ENCODE measurements around the gene CCDC136.

DNA sequence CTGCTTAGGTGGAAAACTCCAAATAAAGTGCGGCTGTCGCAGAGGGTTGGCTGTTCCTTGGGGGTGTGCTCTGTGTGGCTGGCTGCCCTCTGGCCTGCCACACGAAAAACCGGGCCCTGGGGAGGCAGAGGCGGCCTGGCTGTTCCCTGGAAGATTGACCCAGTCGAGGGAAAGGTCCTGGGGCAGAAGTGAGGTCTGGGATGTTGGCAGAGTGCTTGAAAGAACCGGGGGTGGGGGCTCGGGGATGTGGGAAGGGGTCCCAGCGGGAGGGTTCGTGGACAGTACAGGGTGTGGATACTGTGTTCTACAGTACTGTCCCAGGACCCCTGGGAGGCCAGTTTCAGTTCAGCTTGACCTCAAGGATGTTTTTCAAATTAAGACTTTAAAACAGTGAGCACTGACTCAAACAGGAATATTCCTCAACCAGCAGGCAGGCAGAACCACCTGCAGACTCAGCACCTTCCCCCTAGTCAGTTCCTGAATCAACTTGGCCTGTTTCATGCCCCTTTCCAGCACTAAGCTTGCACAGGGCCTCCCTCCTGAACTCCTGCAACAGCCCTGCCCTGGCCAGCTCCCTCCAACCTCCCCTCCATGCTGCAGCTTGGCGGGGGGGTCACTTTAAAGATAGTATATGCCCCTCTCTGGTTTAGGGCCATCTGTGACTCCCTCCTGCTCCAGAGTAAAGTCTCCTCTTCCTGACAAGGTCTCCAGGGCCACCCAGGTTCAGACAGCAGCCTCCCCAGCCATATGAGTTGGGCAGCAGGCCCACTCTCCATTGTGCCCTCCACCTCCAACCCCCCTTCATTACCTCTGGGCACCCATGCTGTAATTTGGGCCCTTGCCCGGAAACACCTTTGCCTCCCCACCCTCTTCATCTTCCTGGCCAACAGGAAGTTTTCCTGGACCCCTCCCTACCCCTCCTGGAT, 67.7 kb downstream of the CCDC136 start:
- TF ChIP-seq, protein P1, sequence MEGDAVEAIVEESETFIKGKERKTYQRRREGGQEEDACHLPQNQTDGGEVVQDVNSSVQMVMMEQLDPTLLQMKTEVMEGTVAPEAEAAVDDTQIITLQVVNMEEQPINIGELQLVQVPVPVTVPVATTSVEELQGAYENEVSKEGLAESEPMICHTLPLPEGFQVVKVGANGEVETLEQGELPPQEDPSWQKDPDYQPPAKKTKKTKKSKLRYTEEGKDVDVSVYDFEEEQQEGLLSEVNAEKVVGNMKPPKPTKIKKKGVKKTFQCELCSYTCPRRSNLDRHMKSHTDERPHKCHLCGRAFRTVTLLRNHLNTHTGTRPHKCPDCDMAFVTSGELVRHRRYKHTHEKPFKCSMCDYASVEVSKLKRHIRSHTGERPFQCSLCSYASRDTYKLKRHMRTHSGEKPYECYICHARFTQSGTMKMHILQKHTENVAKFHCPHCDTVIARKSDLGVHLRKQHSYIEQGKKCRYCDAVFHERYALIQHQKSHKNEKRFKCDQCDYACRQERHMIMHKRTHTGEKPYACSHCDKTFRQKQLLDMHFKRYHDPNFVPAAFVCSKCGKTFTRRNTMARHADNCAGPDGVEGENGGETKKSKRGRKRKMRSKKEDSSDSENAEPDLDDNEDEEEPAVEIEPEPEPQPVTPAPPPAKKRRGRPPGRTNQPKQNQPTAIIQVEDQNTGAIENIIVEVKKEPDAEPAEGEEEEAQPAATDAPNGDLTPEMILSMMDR (conservative IDR thresholded peaks at IDR 0.05 in 1 of 2, IDR thresholded peaks at IDR 0.05 in 1 of 2; ENCODE audit: extremely low read depth in 1 of 2, insufficient read depth in 1 of 2, low read depth in 1 of 2, low read length in 2 of 2), result no peak
- no peak for TF ChIP-seq EZH2 (IDR thresholded peaks at IDR 0.05; ENCODE audit: borderline replicate concordance, low read length)

All from mammary epithelial cell (primary cell).